ACC112 (cell line): ENCODE data around the gene GLUD1.
"Not testable (repeated sequence)": the region's sequence is repeated elsewhere in the genome, so short reads cannot be mapped to it uniquely, and the experiment has no call there.

Experiments
- H2AFZ ChIP-seq: fragments of 200-600 bp; sonication (generic); one replicate; pipeline ENCODE4 v1.6.0; 2017; ENCODE audit warnings: antibody characterized with exemption, low read length; ENCODE audit not compliant: unreplicated experiment
- H3K27ac ChIP-seq: fragments of 200-600 bp; sonication (generic); 2 replicates; pipeline ENCODE4 v1.5.1; 2014; ENCODE audit warnings: low read depth, mild to moderate bottlenecking, antibody characterized with exemption, low read length, moderate library complexity
- H3K27me3 ChIP-seq: fragments of 200-600 bp; sonication (generic); 2 replicates; pipeline ENCODE4 v1.6.1; 2014; ENCODE audit warnings: mild to moderate bottlenecking, antibody characterized with exemption, low read length, moderate library complexity, mixed read lengths; ENCODE audit not compliant: insufficient read depth
- H3K36me3 ChIP-seq: fragments of 200-600 bp; sonication (generic); 2 replicates; pipeline ENCODE4 v1.6.1; 2016; ENCODE audit warnings: mild to moderate bottlenecking, antibody characterized with exemption, low read length, moderate library complexity, mixed read lengths; ENCODE audit not compliant: insufficient read depth
- H3K4me1 ChIP-seq: fragments of 200-600 bp; sonication (generic); one replicate; pipeline ENCODE4 v1.6.1; 2016; ENCODE audit warnings: low read length, mixed read lengths; ENCODE audit not compliant: insufficient read depth, unreplicated experiment, control insufficient read depth
- H3K4me3 ChIP-seq: fragments of 200-600 bp; sonication (generic); 2 replicates; pipeline ENCODE4 v1.5.1; 2014; ENCODE audit warnings: mild to moderate bottlenecking, low read depth, low read length
- H3K79me2 ChIP-seq: fragments of 200-600 bp; sonication (generic); one replicate; pipeline ENCODE4 v1.6.0; 2016; ENCODE audit warnings: low read length; ENCODE audit not compliant: control insufficient read depth, unreplicated experiment, insufficient read depth

Gene GLUD1

DNA sequence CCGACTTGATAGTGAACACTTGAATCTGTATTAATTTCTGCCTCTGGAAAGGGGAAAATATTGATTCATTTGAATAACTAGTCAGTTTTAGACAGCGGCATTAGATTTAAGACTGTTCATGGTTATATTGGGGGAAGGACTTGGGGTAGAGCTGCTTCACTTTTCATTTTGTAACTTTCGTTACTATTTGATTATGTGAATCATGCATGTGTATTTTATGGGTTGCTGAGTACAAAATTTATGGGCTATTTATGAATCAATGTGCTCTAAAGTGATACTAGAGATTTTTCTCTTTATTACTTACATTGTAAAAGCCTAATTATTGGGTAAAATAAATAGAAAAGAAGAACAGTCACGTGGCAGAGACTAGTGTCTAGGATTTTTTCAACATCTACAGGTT is 4.9 kb downstream of the GLUD1 start:
- Histone ChIP-seq H3K4me3 (no peak overlapping the region), H3K36me3 (peaks cover 10% of the 10 kb centered on the region), H3K79me2 (peaks cover 77% of the 10 kb centered on the region), H3K27me3 (no peaks in the 10 kb centered on the region), H2AFZ (no peak overlapping the region), H3K4me1 (peaks cover 26% of the 10 kb centered on the region), H3K27ac (no peak overlapping the region)

DNA sequence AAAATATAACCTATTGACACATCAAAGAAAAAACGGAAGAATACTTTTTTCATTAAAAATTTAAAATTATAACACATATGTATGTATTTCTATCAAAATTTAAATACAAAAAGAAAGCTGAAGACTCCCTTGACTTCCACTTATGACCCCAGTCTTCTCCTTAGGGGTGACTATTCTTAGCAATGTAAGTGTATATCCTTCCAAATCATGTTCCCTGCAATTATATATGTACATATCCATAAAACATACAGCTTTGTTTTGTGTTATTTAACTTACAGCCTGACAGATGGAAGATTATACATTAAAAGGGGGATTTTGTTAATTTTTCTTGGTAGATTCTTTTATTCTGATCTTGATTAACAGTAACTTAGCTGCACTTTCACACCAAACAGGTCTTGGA is 9.1 kb downstream of the GLUD1 start:
- H3K4me3 ChIP-seq, result no peak overlapping the region
- no peak overlapping the region for H2AFZ ChIP-seq
- peak overlapping the region; percentile 94 for H3K27ac ChIP-seq
- H3K27me3 ChIP-seq, result no peaks in the 10 kb centered on the region
- peaks cover 39% of the 10 kb centered on the region for H3K4me1 ChIP-seq
- H3K79me2 ChIP-seq, result peaks cover 52% of the 10 kb centered on the region
- H3K36me3 ChIP-seq, result peaks cover 10% of the 10 kb centered on the region

DNA sequence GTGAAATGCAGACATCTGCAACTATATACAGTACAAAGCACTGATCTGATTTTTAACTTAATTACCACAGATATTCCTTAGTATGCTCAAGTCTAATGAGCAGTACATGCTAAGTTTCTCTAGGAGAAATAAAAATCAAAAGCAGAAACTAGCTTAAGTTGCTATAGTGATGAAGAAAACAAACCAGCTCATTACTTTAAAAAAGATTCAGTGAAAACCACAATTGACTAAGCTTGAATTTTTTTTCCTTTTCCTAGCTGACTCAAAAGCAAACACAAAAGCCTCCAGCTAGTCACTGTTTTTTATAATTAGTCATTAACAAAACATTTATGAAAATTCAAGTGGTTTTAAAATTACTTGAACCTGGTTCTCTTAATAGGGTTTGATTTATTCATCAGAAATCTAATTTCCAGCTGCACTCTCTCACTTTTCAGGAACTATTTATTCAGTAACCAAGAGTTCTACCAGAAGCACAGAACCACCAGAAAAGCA is 10.3 kb downstream of the GLUD1 start:
- H3K36me3 ChIP-seq, H3K27me3 ChIP-seq, H2AFZ ChIP-seq, H3K4me3 ChIP-seq: not testable (repeated sequence)
- Histone ChIP-seq H3K27ac (peak overlapping the region; percentile 94), H3K79me2 (peaks cover 40% of the 10 kb centered on the region), H3K4me1 (peaks cover 36% of the 10 kb centered on the region)

DNA sequence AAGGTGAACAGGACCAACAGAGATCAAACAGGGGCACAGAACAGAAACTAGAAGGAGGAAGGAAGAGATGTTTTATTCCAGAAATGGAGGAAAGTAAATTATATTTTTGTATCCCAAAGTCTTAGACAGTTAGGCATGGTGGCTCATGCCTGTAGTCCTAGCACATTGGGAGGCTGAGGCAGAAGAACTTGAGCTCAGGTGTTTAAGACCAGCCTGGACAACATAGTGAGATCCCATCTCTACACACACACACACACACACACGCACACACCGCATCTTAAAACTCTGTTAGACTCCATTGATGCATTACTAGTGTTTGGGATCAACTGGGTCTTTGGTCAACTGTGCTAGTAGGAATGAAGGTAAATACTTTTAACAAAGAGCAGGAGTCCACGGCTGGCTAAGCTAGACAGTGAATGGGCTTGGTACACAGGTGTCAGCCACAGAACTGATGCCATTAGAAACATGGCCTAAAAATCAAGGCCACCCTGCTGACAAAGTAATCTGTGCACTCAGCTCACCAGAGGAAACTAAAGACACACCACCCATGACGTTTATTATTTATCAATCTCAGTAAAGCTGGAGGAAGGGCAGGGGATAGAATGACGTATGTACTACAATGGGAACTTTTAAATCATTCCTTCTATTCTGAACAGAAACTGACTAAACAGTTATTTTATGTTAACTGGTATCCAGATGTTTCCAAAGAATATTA is 10.9 kb downstream of the GLUD1 start:
- H2AFZ ChIP-seq, H3K27me3 ChIP-seq, H3K36me3 ChIP-seq: not testable (repeated sequence)
- peak overlapping the region; percentile 27; the same call in 1 of the 2 replicates for H3K4me3 ChIP-seq
- peaks cover 35% of the 10 kb centered on the region for H3K79me2 ChIP-seq
- H3K27ac ChIP-seq, result peak overlapping the region; percentile 94
- peaks cover 37% of the 10 kb centered on the region for H3K4me1 ChIP-seq

DNA sequence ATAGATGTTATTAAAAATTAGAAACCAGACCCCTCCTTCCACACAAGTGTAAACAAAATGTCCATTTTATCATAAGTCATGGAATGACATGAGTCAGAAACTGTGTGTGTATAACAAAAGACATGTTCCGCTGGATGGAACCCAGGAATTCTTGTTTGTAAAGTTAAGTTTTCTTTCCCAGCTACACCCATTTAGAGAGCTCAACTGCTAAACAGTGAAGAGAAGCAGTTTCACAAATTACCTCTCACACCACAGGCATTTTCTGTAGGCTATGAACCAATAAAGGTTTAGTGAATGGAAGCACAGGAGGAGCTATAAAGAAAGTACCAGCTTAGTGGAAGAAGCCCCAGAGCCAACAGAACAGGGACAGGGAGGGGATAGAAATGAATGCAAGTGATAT is 12.4 kb downstream of the GLUD1 start:
- H3K27ac ChIP-seq, result peak overlapping the region; percentile 94
- H3K4me3 ChIP-seq, result not testable (repeated sequence)

DNA sequence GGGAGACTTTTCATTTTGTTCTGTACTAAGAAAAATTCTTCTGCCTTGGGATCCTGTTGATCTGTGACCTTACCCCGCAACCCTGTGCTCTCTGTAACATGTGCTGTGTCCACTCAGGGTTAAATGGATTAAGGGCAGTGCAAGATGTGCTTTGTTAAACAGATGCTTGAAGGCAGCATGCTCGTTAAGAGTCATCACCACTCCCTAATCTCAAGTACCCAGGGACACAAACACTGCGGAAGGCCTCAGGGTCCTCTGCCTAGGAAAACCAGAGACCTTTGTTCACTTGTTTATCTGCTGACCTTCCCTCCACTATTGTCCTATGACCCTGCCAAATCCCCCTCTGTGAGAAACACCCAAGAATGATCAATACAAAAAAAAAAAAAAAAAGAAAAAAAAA is 13.1 kb downstream of the GLUD1 start:
- peaks cover 37% of the 10 kb centered on the region for H3K4me1 ChIP-seq
- H3K36me3 ChIP-seq, H3K27me3 ChIP-seq, H2AFZ ChIP-seq, H3K4me3 ChIP-seq: not testable (repeated sequence)
- H3K27ac ChIP-seq, result peak overlapping the region; percentile 94
- H3K79me2 ChIP-seq, result peaks cover 32% of the 10 kb centered on the region

More for the DNA sequence above, 12.4 kb downstream of the GLUD1 start:
- H3K27me3 ChIP-seq, H2AFZ ChIP-seq, H3K36me3 ChIP-seq: not testable (repeated sequence)
- H3K79me2 ChIP-seq, result peaks cover 36% of the 10 kb centered on the region
- peaks cover 37% of the 10 kb centered on the region for H3K4me1 ChIP-seq

DNA sequence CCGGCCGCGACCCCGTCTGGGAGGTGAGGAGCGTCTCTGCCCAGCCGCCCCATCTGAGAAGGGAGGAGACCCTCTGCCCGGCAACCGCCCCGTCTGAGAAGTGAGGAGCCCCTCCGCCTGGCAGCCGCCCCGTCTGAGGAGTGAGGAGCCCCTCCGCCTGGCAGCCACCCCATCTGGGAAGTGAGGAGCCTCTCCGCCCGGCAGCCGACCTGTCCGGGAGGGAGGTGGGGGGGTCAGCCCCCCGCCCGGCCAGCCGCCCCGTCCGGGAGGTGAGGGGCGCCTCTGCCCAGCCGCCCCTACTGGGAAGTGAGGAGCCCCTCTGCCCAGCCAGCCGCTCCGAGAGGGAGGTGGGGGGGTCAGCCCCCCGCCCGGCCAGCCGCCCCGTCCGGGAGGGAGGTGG is 14.0 kb downstream of the GLUD1 start:
- Histone ChIP-seq H3K4me1 (peaks cover 33% of the 10 kb centered on the region), H3K79me2 (peaks cover 26% of the 10 kb centered on the region)
- not testable (repeated sequence) for H3K36me3 ChIP-seq, H2AFZ ChIP-seq, H3K27me3 ChIP-seq, H3K4me3 ChIP-seq, H3K27ac ChIP-seq

DNA sequence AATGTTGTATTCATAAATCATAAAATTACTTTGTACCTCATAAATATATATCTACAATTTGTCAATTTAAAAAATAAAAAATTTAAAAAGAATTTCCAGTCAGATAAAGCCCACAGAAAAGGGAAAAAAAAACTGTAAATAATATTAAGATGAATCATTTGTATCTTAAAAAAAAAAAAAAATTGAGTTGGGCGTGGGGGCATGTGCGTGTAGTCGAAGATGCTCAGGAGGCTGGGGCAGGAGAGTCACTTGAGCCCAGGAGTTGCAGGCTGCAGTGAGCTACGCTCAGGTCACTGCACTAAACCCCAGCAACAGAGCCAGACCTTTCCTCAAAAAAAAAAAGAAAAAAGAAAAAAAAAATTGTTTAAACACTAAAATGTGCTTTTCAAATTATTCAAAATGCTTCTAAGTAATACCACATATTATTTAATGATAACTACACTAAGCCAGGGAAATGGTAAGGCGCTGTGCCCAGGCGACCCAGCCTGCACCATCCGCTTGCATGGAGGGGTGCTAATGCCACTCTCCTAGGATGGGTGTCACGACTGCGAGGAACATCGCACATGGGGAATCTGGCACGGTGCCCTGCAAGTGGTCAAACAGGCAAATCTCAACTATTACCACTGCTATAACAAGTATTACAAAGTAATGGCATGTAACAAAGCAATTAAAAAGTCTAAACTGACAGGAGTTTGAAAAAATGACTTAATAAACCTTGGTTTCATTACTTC is 15.4 kb downstream of the GLUD1 start:
- Histone ChIP-seq H3K27ac (no peak overlapping the region), H3K27me3 (no peaks in the 10 kb centered on the region), H2AFZ (no peak overlapping the region), H3K79me2 (peaks cover 24% of the 10 kb centered on the region), H3K36me3 (no peaks in the 10 kb centered on the region), H3K4me1 (peaks cover 27% of the 10 kb centered on the region), H3K4me3 (no peak overlapping the region)

DNA sequence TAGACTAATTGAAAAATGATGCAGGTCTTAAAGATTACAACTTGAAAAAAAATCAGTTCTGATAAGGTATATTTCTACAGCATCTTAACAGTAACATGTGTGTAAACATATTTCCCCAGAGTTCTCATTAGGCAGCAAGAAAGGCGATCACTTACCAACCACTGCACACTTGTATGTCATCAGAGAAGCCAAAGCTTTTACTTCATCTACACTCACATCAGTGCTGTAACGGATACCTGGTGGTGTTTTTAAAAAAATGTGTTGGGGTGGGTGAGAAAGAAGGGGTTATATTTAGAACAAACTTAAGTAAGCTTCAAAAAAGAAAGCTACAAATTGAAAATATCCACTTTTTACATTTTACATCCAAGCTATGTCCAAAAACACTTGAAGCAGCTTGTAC is 18.2 kb downstream of the GLUD1 start:
- not testable (repeated sequence) for H3K36me3 ChIP-seq, H3K4me3 ChIP-seq, H3K4me1 ChIP-seq, H2AFZ ChIP-seq, H3K27me3 ChIP-seq, H3K27ac ChIP-seq
- H3K79me2 ChIP-seq, result peaks cover 12% of the 10 kb centered on the region

DNA sequence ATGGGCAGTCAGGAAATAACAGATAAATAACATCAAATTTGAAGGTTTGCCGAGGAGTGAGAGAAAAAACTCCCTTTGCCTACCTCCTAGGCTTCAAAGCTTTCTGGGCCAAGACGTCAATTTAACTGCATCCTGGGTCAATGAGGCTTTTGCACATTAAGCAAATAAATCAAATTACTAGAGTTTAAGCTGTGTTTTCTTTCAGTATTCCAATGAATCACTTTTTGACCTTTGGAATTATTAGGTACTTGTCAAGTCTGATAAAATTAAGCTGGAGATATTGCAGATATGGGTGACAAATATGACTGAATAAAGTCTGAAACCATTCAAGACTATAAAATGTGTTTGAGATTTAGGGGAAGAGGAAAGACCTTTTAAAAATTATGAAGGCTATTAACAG is 22.2 kb downstream of the GLUD1 start:
- Histone ChIP-seq H2AFZ (no peak overlapping the region), H3K4me3 (no peak overlapping the region), H3K27me3 (no peaks in the 10 kb centered on the region), H3K36me3 (peaks cover 15% of the 10 kb centered on the region), H3K79me2 (peaks cover 4% of the 10 kb centered on the region), H3K4me1 (no peaks in the 10 kb centered on the region), H3K27ac (no peak overlapping the region)

DNA sequence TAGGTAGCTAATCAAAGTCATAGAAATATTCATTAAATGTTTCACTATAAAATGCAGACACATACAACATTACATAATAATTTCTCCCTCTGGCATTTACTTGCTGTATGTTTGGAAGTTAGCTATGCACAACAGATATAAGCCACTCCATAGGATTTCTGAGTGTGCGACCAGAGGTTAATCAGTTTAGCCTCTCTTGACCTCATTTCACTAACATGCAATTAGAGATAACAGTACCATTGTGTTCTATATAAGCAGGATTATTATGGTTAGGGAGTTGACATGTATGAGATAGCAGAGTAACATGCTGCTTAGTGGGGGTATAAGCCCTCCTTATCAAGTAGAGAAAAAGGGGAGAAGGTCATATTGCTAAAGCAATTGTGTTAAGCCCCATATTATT is 26.4 kb downstream of the GLUD1 start:
- no peaks in the 10 kb centered on the region for H3K4me1 ChIP-seq
- no peak overlapping the region for H3K4me3 ChIP-seq
- H3K27ac ChIP-seq, result no peak overlapping the region
- peaks cover 22% of the 10 kb centered on the region for H3K36me3 ChIP-seq
- H3K27me3 ChIP-seq, result no peaks in the 10 kb centered on the region
- H3K79me2 ChIP-seq, result no peaks in the 10 kb centered on the region
- no peak overlapping the region for H2AFZ ChIP-seq
